Neutrophil (primary cell): ENCODE measurements around the gene SGMS1.

Experiments used
- H3K27ac ChIP-seq: fragments of 200-600 bp; sonication (generic); 2 replicates; pipeline ENCODE4 v1.5.1; 2016; ENCODE audit warnings: mild to moderate bottlenecking, moderate library complexity
- H3K27me3 ChIP-seq: fragments of 200-600 bp; sonication (generic); 2 replicates; pipeline ENCODE4 v1.6.0; 2016; ENCODE audit warnings: mild to moderate bottlenecking
- H3K36me3 ChIP-seq: fragments of 200-600 bp; sonication (generic); 2 replicates; pipeline ENCODE4 v1.5.1; 2017
- H3K4me1 ChIP-seq, 2 experiments: fragments of 200-600 bp in 1 of 2; sonication (generic) in 1 of 2; 1 replicate in 1 of 2; 2 replicates in 1 of 2; pipeline versions ENCODE4 v1.5.1 to v1.6.1; 2013 to 2016; ENCODE audit warnings: low read depth in 1 of 2, low read length in 1 of 2, mild to moderate bottlenecking in 1 of 2, moderate library complexity in 1 of 2; ENCODE audit not compliant: control insufficient read depth in 1 of 2, insufficient read depth in 1 of 2
- H3K4me3 ChIP-seq, 2 experiments: fragments of 200-600 bp in 1 of 2; sonication (generic) in 1 of 2; 1 replicate in 1 of 2; 2 replicates in 1 of 2; pipeline ENCODE4 v1.5.1; 2013 to 2016; ENCODE audit warnings: low read depth in 1 of 2, low read length in 1 of 2, mild to moderate bottlenecking in 1 of 2, moderate library complexity in 1 of 2
- H3K9me3 ChIP-seq: fragments of 200-600 bp; sonication (generic); 2 replicates; pipeline ENCODE4 v1.5.1; 2016
- CTCF ChIP-seq: fragments of 200-600 bp; sonication (generic); IDR thresholded peaks from 2 replicates; pipeline ENCODE4 v1.5.1; 2016; ENCODE audit warnings: antibody characterized with exemption

Gene SGMS1

DNA sequence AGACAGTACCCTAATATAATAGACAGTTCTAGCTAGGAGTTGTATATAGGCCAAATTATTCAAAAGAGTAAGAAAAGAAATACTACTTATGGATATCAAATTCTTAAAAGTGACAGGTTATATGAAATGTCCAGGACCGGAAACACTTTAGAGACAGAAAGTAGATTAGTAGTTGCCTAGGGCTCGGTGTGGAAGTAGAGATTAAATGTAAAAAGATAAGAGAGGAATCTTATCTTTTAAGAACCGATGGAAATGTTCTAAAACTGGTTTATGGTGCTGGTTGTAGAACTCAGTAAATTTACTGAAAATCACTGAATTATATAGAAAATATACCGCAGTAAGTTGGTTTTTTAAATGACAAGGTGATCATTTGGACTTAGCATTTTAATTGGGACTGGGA, 224.9 kb downstream of the SGMS1 start:
- H3K27me3 ChIP-seq: no peaks in the 10 kb centered on the region
- H3K9me3 ChIP-seq: no peaks in the 10 kb centered on the region
- H3K4me3 ChIP-seq: no peak overlapping the region
- no peak overlapping the region for H3K27ac ChIP-seq
- no peaks in the 10 kb centered on the region for H3K36me3 ChIP-seq
- H3K4me1 ChIP-seq: peaks cover 45 to 71% of the 10 kb centered on the region in 2 experiments
- no peak for TF ChIP-seq CTCF

- H3K4me1 ChIP-seq: peaks cover 45 to 71% of the 10 kb centered on the region in 2 experiments
- peak overlapping the region; percentile 66 for H3K27ac ChIP-seq
- H3K9me3 ChIP-seq: no peaks in the 10 kb centered on the region
- no peak for TF ChIP-seq CTCF
- H3K27me3 ChIP-seq: no peaks in the 10 kb centered on the region
- no peaks in the 10 kb centered on the region for H3K36me3 ChIP-seq
- no peak overlapping the region for H3K4me3 ChIP-seq
Measured at GRCh38 chr10:50398381-50398780, 225.4 kb downstream of the SGMS1 start.

- H3K36me3 ChIP-seq: no peaks in the 10 kb centered on the region
- no peak for TF ChIP-seq CTCF
- H3K4me1 ChIP-seq: peaks cover 45 to 71% of the 10 kb centered on the region in 2 experiments
- no peaks in the 10 kb centered on the region for H3K9me3 ChIP-seq
- H3K27ac ChIP-seq: peak overlapping the region; percentile 66
- no peak overlapping the region for H3K4me3 ChIP-seq
- no peaks in the 10 kb centered on the region for H3K27me3 ChIP-seq
Measured at GRCh38 chr10:50397312-50398140, 226.2 kb downstream of the SGMS1 start.

DNA sequence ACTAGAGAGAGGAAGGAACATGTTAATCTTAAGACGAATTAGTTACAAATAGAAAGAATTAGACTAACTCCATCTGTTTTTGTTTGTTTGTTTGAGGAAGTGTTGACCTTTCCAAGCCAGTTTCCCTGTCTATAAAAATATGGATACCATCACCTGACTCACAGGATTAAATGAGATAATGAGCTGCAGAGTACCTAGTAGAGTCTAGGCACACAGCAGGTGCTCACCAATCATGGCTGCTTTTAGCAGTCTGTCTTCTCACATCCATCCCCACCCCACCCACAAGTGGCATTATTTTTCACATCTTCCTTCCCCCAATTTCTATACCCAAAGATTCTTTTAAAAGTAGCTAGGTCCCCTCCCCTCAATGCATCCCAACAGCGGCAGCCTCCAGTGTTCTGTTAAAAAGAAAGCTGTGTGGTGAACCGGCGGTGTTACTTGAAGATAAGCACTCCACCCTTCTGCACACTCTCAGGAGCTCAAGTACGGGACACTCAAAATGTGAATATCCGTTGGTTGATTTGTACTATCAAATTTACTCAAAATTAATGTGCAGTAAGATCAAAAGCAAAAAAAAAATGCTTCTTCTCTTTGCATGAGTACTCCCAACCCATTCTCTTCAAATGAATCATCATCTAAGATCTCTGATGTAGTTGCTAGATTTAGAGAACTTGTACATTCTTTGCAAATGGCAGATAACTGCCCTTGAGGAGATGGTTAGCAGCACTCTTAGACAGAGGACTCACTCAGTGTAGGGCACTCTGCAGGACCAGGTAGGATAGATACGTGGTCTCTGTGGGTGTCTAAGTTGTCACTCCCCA, 227.1 kb downstream of the SGMS1 start:
- no peaks in the 10 kb centered on the region for H3K36me3 ChIP-seq
- no peaks in the 10 kb centered on the region for H3K27me3 ChIP-seq
- H3K9me3 ChIP-seq: no peaks in the 10 kb centered on the region
- peaks cover 45 to 71% of the 10 kb centered on the region in 2 experiments for H3K4me1 ChIP-seq
- no peak overlapping the region for H3K4me3 ChIP-seq
- peak overlapping the region; percentile 66 for H3K27ac ChIP-seq
- no peak for TF ChIP-seq CTCF

- Histone ChIP-seq H3K9me3 (no peaks in the 10 kb centered on the region), H3K4me3 (no peak overlapping the region), H3K27me3 (no peaks in the 10 kb centered on the region), H3K36me3 (no peaks in the 10 kb centered on the region), H3K27ac (peak overlapping the region; percentile 55), H3K4me1 (peaks cover 44 to 68% of the 10 kb centered on the region in 2 experiments)
- TF ChIP-seq CTCF: no peak
Measured at GRCh38 chr10:50395851-50396250, 227.9 kb downstream of the SGMS1 start.
